Natural killer cell treated with Interleukin-12 subunit alpha and Interleukin-12 subunit beta and Interleukin-15 and Interleukin-18, amount 100 ng/mL, for 72 hours (primary cell): ENCODE measurements around the gene IRGC. TPM values are rescaled to one million over a fixed set of nuclear protein-coding genes. Genes with fewer than 3 reads are reported as not detected.
"Not testable (repeated sequence)": the region's sequence is repeated elsewhere in the genome, so short reads cannot be mapped to it uniquely, and the experiment has no call there.

Source experiments
- ATAC-seq, 2 donors: fragments of 150-1000 bp; cut with Tn5 transposase in 1 of 2; sonication (Bioruptor Pico), chemical (Tn5 transposase) in 1 of 2; 2 replicates each; pipeline ENCODE4 v1.10.0; 2021
- DNase-seq: peaks from one replicate; pipeline ENCODE4 v3.0.0; 2022; ENCODE audit warnings: low spot score
- H3K27ac Mint-ChIP-seq, 2 donors: 1 replicate in 1 of 2; 2 replicates in 1 of 2; pipeline ENCODE4 v1.8.0; 2022; ENCODE audit warnings: mixed read lengths in 2 of 2, mild to moderate bottlenecking in 1 of 2, moderate library complexity in 1 of 2
- H3K27me3 Mint-ChIP-seq, 2 donors: 1 replicate in 1 of 2; 2 replicates in 1 of 2; pipeline ENCODE4 v1.8.0; 2022; ENCODE audit warnings: mixed read lengths in 2 of 2
- H3K36me3 Mint-ChIP-seq: one replicate; pipeline ENCODE4 v1.8.0; 2022; ENCODE audit warnings: mixed read lengths
- H3K4me1 Mint-ChIP-seq, 2 donors: 1 replicate in 1 of 2; 2 replicates in 1 of 2; pipeline ENCODE4 v1.8.0; 2022; ENCODE audit warnings: low read depth in 2 of 2, mixed read lengths in 2 of 2, mild to moderate bottlenecking in 1 of 2
- H3K4me3 Mint-ChIP-seq: one replicate; pipeline ENCODE4 v1.8.0; 2022; ENCODE audit warnings: mixed read lengths
- H3K9me3 Mint-ChIP-seq: 2 replicates; pipeline ENCODE4 v1.8.0; 2022; ENCODE audit warnings: mixed read lengths
- total RNA-seq, 2 donors: library from RNA; stranded (reverse); gene quantifications; one replicate each; pipeline ENCODE4 v1.2.3, GENCODE V29; 2022

IRGC gene
- total RNA-seq, 2 donors from 2014 or later = not detected

DNA sequence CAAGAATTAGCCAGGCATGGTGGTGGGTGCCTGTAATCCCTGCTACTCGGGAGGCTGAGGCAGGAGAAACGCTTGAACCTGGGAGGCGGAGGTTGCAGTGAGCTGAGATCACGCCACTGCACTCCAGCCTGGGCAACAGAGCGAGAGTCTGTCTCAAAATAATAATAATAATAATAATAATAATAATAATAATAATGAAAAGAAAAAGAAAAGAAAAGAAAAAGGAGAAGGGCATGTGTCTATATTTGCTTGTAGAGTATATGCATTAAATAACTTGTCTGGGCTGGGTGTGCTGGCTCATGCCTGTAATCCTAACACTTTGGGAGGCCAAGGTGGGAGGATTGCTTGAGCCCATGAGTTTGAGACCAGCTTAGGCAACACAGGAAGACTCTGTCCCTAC is 33.6 kb upstream of the IRGC start:
- peak overlapping the region; percentile 17 to 76 for H3K27ac Mint-ChIP-seq
- H3K9me3 Mint-ChIP-seq, DNase-seq, H3K36me3 Mint-ChIP-seq, ATAC-seq, H3K27me3 Mint-ChIP-seq: not testable (repeated sequence)
- H3K4me1 Mint-ChIP-seq = peaks cover 15 to 18% of the 10 kb centered on the region in 2 donors
- H3K4me3 Mint-ChIP-seq = peak overlapping the region; percentile 58

DNA sequence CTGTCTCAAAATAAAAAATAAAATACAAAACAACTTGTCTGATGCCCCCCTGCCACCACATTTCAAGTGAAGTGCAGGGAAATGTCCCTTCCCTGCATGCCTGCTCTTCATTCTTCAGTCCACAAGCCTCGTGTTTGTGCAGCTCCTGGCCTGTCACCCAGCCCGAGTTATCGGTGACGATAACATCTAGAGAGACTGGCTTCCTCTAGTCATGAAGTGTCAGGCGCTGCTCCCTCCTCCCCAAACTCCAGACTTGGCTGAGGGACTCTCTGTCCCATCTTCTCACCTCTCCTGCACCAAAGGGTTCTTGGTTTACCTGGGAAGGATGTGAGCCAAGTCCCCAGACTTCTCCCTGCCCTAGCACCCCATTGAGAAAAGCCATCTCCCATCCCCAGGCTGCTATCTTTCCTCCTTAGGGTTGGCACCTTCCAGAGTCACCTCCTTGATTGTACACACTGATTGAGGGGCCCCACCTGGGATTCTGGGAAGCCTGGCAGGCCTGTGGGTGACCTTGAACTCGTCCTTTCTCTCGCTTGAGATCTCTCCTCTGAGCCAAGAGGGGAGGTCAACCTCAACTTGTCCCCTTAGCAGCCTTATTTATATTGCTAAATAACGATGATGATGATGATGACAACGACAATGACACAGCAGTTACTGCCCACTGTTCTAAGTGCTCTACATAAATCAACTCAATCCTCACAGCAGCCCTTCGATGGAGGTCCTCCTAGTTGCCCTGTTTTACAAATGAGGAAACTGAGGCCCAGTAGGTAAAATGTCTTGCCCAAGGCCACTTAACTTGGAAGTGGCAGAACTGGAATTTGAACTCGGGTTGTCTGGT is 32.8 kb upstream of the IRGC start:
- Mint-ChIP-seq H3K4me3 (peak overlapping the region; percentile 13), H3K4me1 (peaks cover 15 to 18% of the 10 kb centered on the region in 2 donors), H3K9me3 (no peaks in the 10 kb centered on the region), H3K36me3 (no peaks in the 10 kb centered on the region), H3K27ac (peak overlapping the region; percentile 15 to 73), H3K27me3 (peaks cover 0 to 3% of the 10 kb centered on the region in 2 donors)
- no peak for ATAC-seq
- DNase-seq = no peak

DNA sequence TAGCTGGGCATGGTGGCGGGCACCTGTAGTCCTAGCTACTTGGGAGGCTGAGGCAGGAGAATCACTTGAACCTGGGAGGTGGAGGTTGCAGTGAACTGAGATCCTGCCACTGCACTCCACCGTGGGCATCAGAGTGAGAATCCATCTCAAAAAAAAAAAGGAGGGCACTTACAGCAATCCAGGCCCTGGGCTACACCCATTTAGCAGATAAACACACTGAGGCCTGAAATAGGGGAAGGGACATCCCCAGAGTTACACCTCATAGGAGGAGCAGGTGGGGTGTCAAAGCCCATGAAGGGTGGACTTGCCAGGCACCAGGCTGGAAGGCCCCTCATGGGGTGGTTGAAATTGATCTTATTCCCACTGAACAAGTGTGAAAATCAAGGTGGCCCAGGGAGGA is 32.0 kb upstream of the IRGC start:
- peaks cover 0 to 3% of the 10 kb centered on the region in 2 donors for H3K27me3 Mint-ChIP-seq
- H3K4me3 Mint-ChIP-seq = no peak overlapping the region
- H3K4me1 Mint-ChIP-seq = peaks cover 15 to 21% of the 10 kb centered on the region in 2 donors
- no peaks in the 10 kb centered on the region for H3K36me3 Mint-ChIP-seq
- H3K27ac Mint-ChIP-seq = peak overlapping the region; percentile 15 to 25
- DNase-seq (no peak), ATAC-seq (no peak)
- H3K9me3 Mint-ChIP-seq = no peaks in the 10 kb centered on the region

DNA sequence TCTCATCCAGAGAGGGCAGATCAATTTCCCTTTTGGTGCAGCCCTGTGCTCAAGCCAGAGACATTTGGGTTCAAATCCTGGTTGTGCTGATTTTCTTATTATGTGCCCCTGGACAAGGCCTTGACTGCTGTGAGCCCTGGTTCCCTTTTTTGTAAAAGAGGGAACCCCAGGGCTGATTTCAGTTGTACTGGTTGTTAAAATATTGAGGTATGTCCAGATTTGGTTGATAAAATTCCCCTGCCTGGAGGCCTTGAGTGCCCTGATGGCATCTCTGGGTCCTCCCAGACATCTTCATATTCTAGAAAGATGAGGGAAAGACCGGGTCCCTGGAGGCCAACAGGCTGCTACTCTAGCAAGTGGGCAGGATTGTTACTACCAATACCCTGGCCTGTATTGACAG is 31.6 kb upstream of the IRGC start:
- Mint-ChIP-seq H3K4me1 (peaks cover 15 to 21% of the 10 kb centered on the region in 2 donors), H3K27me3 (peaks cover 0 to 3% of the 10 kb centered on the region in 2 donors), H3K36me3 (no peaks in the 10 kb centered on the region), H3K27ac (peak overlapping the region in 1 of 2 donors; percentile 25), H3K4me3 (no peak overlapping the region), H3K9me3 (no peaks in the 10 kb centered on the region)
- DNase-seq (no peak), ATAC-seq (no peak)

DNA sequence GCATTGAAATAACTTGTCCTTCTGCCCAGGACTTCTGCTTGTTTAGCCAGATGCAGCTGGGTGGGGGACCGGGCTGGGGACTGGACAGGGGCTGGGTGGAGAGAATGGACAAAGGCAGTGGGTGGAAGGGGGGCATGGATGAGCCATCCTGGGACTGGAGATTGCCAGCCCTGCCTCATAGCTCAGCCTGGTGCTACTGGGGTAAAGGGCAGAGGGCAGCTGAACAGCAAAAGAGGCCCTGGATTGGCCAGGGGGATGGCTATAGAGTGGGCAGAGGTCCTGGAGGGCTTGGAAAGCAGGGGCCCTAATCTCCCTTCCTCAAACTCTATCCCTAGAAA is 28.2 kb upstream of the IRGC start:
- H3K4me3 Mint-ChIP-seq = no peak overlapping the region
- no peak for DNase-seq
- ATAC-seq = no peak
- peaks cover 3 to 6% of the 10 kb centered on the region in 2 donors for H3K27me3 Mint-ChIP-seq
- H3K36me3 Mint-ChIP-seq = peaks cover 10% of the 10 kb centered on the region
- H3K9me3 Mint-ChIP-seq = peaks cover 7% of the 10 kb centered on the region
- H3K4me1 Mint-ChIP-seq = peaks cover 9 to 13% of the 10 kb centered on the region in 2 donors
- no peak overlapping the region for H3K27ac Mint-ChIP-seq

DNA sequence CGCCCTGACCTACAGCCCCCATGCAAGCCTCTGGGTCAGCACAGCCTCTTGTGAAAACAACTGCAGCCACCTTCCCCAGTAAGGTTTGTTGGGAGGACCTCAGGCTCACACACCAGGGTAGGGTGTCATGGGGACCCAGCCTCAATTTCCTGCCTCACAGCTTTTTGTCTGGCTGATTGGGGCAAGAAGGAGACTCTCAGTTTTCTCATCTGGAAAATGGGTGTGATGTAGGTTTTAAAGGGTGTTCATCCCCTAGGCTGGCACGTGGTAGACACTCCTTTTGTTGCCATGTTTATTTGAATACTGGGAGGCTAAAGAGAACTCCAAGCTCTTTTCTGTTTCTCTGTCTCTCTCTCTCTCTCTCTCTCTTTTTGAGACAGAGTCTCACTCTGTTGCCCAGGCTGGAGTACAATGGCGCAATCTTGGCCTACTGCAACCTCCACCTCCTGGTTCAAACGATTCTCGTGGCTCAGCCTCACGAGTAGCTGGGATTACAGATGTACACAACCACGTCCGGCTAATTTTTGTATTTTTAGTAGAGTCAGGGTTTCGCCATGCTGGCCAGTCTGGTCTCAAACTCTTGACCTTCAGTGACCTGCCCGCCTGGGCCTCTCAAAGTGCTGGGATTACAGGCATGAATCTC is 27.7 kb upstream of the IRGC start:
- no peak for ATAC-seq

DNA sequence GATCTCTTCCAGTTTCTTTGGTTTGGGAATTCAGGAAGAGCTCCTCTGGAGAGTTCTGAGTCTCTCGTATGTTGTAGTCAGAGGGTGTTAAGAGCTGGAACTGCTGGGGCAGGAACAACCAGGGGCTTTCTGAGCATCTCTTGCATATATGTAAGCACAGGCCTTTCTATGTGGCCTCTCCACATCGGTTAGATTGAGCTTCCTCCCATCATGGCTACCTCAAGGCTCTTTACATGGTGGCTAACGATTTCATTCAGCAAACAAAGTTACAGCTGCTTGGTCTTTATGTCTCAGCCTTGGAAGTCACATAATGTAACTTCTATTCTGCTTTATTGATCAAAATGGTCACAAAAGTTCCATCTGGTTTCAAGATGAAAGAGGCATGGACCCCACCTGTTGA is 25.4 kb upstream of the IRGC start:
- no peak overlapping the region for H3K4me3 Mint-ChIP-seq
- no peak overlapping the region for H3K27ac Mint-ChIP-seq
- no peak for DNase-seq
- H3K36me3 Mint-ChIP-seq = peaks cover 10% of the 10 kb centered on the region
- H3K4me1 Mint-ChIP-seq = peaks cover 0 to 4% of the 10 kb centered on the region in 2 donors
- no peak for ATAC-seq
- peaks cover 7% of the 10 kb centered on the region for H3K9me3 Mint-ChIP-seq
- H3K27me3 Mint-ChIP-seq = peaks cover 12 to 14% of the 10 kb centered on the region in 2 donors

More for the DNA sequence above, 27.7 kb upstream of the IRGC start:
- peaks cover 7% of the 10 kb centered on the region in 2 donors for H3K27me3 Mint-ChIP-seq
- peaks cover 3 to 7% of the 10 kb centered on the region in 2 donors for H3K4me1 Mint-ChIP-seq
- no peak overlapping the region for H3K4me3 Mint-ChIP-seq
- peaks cover 10% of the 10 kb centered on the region for H3K36me3 Mint-ChIP-seq
- H3K27ac Mint-ChIP-seq = peak overlapping the region in 1 of 2 donors; percentile 70
- no peak for DNase-seq
- peaks cover 7% of the 10 kb centered on the region for H3K9me3 Mint-ChIP-seq

DNA sequence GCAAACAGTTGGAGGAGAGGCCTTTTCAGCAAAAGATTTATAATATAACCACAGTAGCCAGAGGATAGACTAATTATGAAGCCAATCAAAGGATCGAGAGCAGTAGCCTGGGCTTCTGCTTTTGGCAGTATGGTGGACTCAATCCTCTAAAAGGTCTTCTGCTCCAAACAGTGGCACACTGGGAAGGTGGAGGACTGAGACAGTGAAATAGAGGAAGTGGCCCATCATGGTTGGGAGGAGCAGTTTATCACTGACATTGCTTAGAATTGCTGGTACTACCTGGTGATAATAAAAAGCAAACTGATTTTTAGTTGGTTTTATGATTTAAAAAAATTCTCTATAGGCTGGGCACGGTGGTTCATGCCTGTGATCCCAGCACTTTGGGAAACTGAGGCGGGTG is 25.0 kb upstream of the IRGC start:
- peaks cover 7% of the 10 kb centered on the region for H3K9me3 Mint-ChIP-seq
- ATAC-seq = no peak

DNA sequence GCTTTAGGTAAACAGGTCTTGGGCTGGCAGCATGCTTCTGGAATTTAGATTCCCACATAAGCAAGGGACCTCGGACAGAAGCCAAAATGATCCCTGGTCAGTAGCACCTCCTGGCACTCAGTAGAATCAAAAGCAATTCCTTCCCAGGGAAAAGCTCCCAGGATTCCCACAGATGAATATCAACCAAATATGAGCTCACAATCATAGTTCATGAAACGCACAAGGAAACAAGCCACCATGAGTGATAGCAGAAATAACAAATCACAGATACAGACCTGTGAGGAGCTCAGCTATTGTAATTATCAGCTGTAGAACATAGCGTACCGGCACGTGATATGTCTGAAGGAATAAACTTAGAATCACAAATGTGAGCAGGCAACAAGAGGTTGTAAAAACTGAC is 24.1 kb upstream of the IRGC start:
- Mint-ChIP-seq H3K27me3 (peaks cover 12% of the 10 kb centered on the region in 2 donors), H3K36me3 (peaks cover 10% of the 10 kb centered on the region), H3K4me3 (no peak overlapping the region), H3K4me1 (peaks cover 0 to 3% of the 10 kb centered on the region in 2 donors), H3K9me3 (peaks cover 7% of the 10 kb centered on the region), H3K27ac (no peak overlapping the region)
- DNase-seq = no peak
- ATAC-seq = no peak

More for the DNA sequence above, 25.0 kb upstream of the IRGC start:
- peaks cover 0 to 3% of the 10 kb centered on the region in 2 donors for H3K4me1 Mint-ChIP-seq
- H3K27me3 Mint-ChIP-seq = peaks cover 12% of the 10 kb centered on the region in 2 donors
- H3K36me3 Mint-ChIP-seq = peaks cover 10% of the 10 kb centered on the region
- no peak for DNase-seq
- no peak overlapping the region for H3K27ac Mint-ChIP-seq
- no peak overlapping the region for H3K4me3 Mint-ChIP-seq

DNA sequence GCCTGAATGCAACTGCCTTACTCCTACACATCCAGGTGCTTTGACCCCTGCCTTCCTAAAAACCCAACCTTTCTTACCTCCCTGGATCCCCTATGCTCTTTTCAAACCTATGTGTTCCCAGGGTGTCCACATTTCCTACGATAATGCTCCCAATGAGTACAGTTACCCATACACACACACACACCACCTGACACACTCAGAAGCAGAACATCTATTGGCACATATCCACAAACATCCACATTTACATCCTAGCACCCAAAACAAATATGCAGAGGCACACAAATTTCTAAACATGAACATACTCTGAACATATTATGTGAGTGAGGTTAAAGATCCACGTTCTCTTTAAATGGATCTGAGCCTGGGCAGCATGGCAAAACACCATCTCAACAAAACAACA is 23.5 kb upstream of the IRGC start:
- H3K27ac Mint-ChIP-seq = no peak overlapping the region
- ATAC-seq (no peak), DNase-seq (no peak)
- peaks cover 12% of the 10 kb centered on the region in 2 donors for H3K27me3 Mint-ChIP-seq
- peaks cover 10% of the 10 kb centered on the region for H3K36me3 Mint-ChIP-seq
- H3K9me3 Mint-ChIP-seq = peaks cover 7% of the 10 kb centered on the region
- no peak overlapping the region for H3K4me3 Mint-ChIP-seq
- peaks cover 0 to 3% of the 10 kb centered on the region in 2 donors for H3K4me1 Mint-ChIP-seq

DNA sequence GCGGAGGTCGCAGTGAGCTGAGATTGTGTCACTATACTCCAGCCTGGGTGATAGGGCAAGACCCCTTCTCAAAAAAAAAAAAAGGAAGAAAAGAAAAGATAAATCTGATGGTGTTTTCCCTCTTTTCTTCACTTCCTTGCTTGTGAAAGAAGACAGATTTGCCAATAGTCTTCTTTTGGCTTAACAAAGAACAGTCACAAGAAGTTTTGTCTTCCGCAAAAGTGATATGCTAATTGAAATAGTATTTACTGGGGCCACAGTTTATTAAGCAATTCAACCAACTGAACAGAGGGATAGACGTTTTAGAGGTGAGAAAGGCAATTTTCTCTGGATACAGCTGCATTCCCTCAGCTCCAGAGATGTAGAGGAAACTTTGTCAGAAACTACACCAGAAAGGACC is 23.0 kb upstream of the IRGC start:
- H3K9me3 Mint-ChIP-seq = peaks cover 7% of the 10 kb centered on the region
- peaks cover 0 to 3% of the 10 kb centered on the region in 2 donors for H3K4me1 Mint-ChIP-seq
- no peak overlapping the region for H3K27ac Mint-ChIP-seq
- H3K4me3 Mint-ChIP-seq = no peak overlapping the region
- no peak for DNase-seq
- peaks cover 15% of the 10 kb centered on the region in 2 donors for H3K27me3 Mint-ChIP-seq
- ATAC-seq = no peak
- peaks cover 10% of the 10 kb centered on the region for H3K36me3 Mint-ChIP-seq

DNA sequence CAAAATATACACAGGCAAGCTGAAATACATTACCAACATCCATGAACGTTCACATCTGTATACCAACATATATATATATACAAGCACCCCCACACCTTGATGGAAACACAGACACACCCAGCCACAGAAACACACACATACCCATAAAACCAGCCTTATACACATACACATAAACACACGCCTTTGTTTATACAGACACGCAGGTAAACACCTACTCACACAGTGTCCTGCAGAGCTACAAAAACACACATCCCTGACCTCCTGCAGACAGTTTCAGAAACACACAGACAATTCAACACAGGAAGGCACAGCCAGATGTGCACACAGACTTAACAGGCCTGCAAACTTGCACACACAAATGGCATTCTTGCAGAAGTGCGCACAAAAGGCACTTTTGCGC is 21.3 kb upstream of the IRGC start:
- no peak overlapping the region for H3K27ac Mint-ChIP-seq
- peaks cover 10% of the 10 kb centered on the region for H3K36me3 Mint-ChIP-seq
- H3K9me3 Mint-ChIP-seq = peaks cover 7% of the 10 kb centered on the region
- no peak overlapping the region for H3K4me3 Mint-ChIP-seq
- DNase-seq (no peak), ATAC-seq (no peak)
- H3K27me3 Mint-ChIP-seq = peaks cover 17% of the 10 kb centered on the region in 2 donors
- no peaks in the 10 kb centered on the region for H3K4me1 Mint-ChIP-seq

DNA sequence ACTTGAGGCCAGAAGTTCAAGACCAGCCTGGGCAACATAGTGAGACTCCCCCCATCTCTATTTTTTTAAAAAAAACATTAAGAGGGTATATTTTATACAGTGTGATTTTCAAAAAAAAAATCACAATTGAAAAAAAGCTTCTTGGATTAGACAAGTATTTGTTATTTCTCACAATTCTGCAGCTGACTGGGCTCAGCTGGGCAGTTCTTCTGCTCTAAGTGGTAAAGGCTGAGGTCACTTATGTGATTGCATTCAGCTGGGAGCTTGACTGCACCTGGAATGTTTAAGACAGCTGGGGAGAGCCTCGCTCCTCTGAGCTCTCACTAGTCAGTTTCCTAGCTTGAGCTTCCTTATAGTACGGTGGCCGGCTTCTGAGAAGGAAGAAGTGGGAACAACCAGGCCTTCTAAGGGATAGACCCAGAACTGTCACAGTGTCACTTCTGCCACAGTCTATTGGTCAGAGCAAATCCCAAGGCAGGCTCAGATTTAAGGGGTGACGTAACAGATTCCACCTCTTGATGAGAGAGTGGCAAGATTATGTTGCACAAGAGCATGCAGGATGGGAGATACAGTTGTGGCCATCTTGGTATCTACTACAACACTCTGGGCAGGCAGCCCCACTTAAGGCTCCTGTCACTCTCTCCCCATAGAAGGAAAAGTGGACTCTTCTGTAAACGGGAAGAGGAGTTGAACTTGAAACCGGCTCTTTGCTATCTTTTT is 19.7 kb upstream of the IRGC start:
- peaks cover 17% of the 10 kb centered on the region in 2 donors for H3K27me3 Mint-ChIP-seq
- H3K9me3 Mint-ChIP-seq = peaks cover 4% of the 10 kb centered on the region
- DNase-seq = no peak
- peaks cover 10% of the 10 kb centered on the region for H3K36me3 Mint-ChIP-seq
- H3K4me3 Mint-ChIP-seq = no peak overlapping the region
- H3K4me1 Mint-ChIP-seq = peaks cover 13 to 14% of the 10 kb centered on the region in 2 donors
- no peak for ATAC-seq
- H3K27ac Mint-ChIP-seq = no peak overlapping the region

DNA sequence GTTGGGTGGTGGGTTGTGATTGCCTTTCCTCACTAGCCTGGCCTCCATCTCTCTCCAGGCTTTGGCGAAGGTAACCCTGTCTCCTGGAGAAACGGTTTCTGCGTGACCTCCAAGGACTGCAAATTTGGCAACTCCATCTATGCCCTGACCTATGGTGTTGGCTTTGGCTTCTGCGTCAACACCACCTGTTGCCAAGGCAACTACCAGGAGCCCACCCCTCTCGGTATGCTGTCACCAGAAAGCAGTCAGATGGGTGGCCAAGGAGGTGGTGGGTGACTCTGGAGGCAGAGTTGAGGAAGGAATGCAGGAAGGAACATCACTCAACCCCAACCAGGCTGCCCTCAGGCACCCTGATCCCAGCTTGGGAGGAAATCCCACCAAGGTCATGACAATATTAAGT is 18.6 kb upstream of the IRGC start:
- ATAC-seq (no peak), DNase-seq (no peak)
- Mint-ChIP-seq H3K27ac (no peak overlapping the region), H3K4me3 (no peak overlapping the region), H3K9me3 (peaks cover 3% of the 10 kb centered on the region), H3K36me3 (peaks cover 3% of the 10 kb centered on the region), H3K27me3 (peaks cover 15 to 17% of the 10 kb centered on the region in 2 donors), H3K4me1 (peaks cover 17 to 21% of the 10 kb centered on the region in 2 donors)
